HCT116 (cell line): ENCODE measurements around the gene KDM7A. TPM values are rescaled to one million over a fixed set of nuclear protein-coding genes. Genes with fewer than 3 reads are reported as not detected.

Source experiments
- ATAC-seq: fragments of 200-7000 bp; cut with Tn5 transposase; 2 replicates; pipeline ENCODE4 v1.9.1; 2020; ENCODE audit warnings: mild to moderate bottlenecking, moderate library complexity
- BruUV-seq: library from RNA; stranded (reverse); fragments of 400-500 nt; replicated peaks from 2 replicates; lab custom pipeline; 2021; lab: Mats Ljungman, UMichigan
- CTCF ChIA-PET: fragments of 300-600 bp; sonication (Branson Sonifier 250); formaldehyde crosslinking; loops from one replicate; lab custom pipeline; 2021; ENCODE audit warnings: antibody characterized with exemption; lab: Charles Lee
- POLR2A ChIA-PET: fragments of 300-600, 350-600 bp; sonication (Branson Sonifier 250); formaldehyde crosslinking; loops from one replicate; lab custom pipeline; 2021; ENCODE audit warnings: antibody characterized with exemption; lab: Charles Lee
- RAD21 ChIA-PET, 2 experiments: fragments of 300-600 bp; sonication (Branson Sonifier 250); formaldehyde crosslinking; loops; one replicate each; lab custom pipeline; 2023; ENCODE audit warnings: low total read pairs in 2 of 2; ENCODE audit not compliant: uncharacterized antibody in 2 of 2, unreplicated experiment in 2 of 2, low non-redundant PET in 1 of 2; lab: Charles Lee
- DNase-seq: peaks from one replicate; pipeline ENCODE4 v3.0.0-alpha.2; 2010; ENCODE audit warnings: low read depth, low spot score
- H2AFZ ChIP-seq: fragments of 200-600 bp; shearing (Covaris generic), sonication (generic); 2 replicates; pipeline ENCODE4 v1.6.1; 2017; ENCODE audit warnings: low read depth, mixed run types, mixed read lengths, antibody characterized with exemption, low read length; ENCODE audit not compliant: poor library complexity, severe bottlenecking
- H3K27ac ChIP-seq: 2 replicates; pipeline ENCODE4 v1.5.1; 2012; ENCODE audit warnings: low read depth, low read length
- H3K27me3 ChIP-seq: fragments of 200-600 bp; sonication (generic); 2 replicates; pipeline ENCODE4 v1.6.1; 2016; ENCODE audit warnings: mixed run types, low read length, mixed read lengths; ENCODE audit not compliant: insufficient read depth
- H3K36me3 ChIP-seq, 2 experiments: fragments of 200-500 bp in 1 of 2; fragments of 200-600 bp in 1 of 2; sonication (Bioruptor generic) in 1 of 2; sonication (generic) in 1 of 2; 2 replicates each; pipeline versions ENCODE4 v1.5.1 to v1.6.1; 2014 to 2016; ENCODE audit warnings: low read length in 2 of 2, inconsistent platforms in 1 of 2, mixed read lengths in 1 of 2, mixed run types in 1 of 2; ENCODE audit not compliant: insufficient read depth in 2 of 2, control insufficient read depth in 1 of 2
- H3K4me1 ChIP-seq, 2 experiments: fragments of 200-600 bp in 1 of 2; sonication (generic) in 1 of 2; 2 replicates each; pipeline versions ENCODE4 v1.5.1 to v1.6.1; 2012 to 2017; ENCODE audit warnings: low read length in 2 of 2, inconsistent platforms in 1 of 2, mild to moderate bottlenecking in 1 of 2, mixed read lengths in 1 of 2, mixed run types in 1 of 2, moderate library complexity in 1 of 2; ENCODE audit not compliant: insufficient read depth in 2 of 2, control insufficient read depth in 1 of 2
- H3K4me2 ChIP-seq: fragments of 200-600 bp; sonication (generic); 2 replicates; pipeline ENCODE4 v1.6.1; 2017; ENCODE audit warnings: mixed run types, low read length, mixed read lengths
- H3K4me3 ChIP-seq, 2 experiments: fragments of 200-600 bp in 1 of 2; sonication (generic) in 1 of 2; replicated peaks in 1 of 2; 2 replicates each; pipeline ENCODE4 v1.5.1; 2011 to 2016; ENCODE audit warnings: low read length in 2 of 2, control low read depth in 1 of 2, low read depth in 1 of 2, mild to moderate bottlenecking in 1 of 2, mixed read lengths in 1 of 2, mixed run types in 1 of 2
- H3K79me2 ChIP-seq: fragments of 200-600 bp; sonication (generic); 2 replicates; pipeline ENCODE4 v1.6.1; 2017; ENCODE audit warnings: mild to moderate bottlenecking, mixed run types, low read length, moderate library complexity, mixed read lengths; ENCODE audit not compliant: insufficient read depth
- H3K9ac ChIP-seq: fragments of 200-600 bp; sonication (generic); 2 replicates; pipeline ENCODE4 v1.6.1; 2016; ENCODE audit warnings: low read length, mixed read lengths
- H3K9me2 ChIP-seq: fragments of 200-600 bp; sonication (generic), shearing (Covaris generic); 2 replicates; pipeline ENCODE4 v1.6.1; 2017; ENCODE audit warnings: mixed run types, mild to moderate bottlenecking, moderate library complexity; ENCODE audit not compliant: insufficient read depth
- H3K9me3 ChIP-seq, 2 experiments: fragments of 200-500 bp in 1 of 2; fragments of 200-600 bp in 1 of 2; sonication (Bioruptor generic) in 1 of 2; sonication (generic) in 1 of 2; 2 replicates each; pipeline ENCODE4 v1.6.1; 2014 to 2017; ENCODE audit warnings: low read length in 2 of 2, mixed read lengths in 2 of 2, inconsistent platforms in 1 of 2, low read depth in 1 of 2, mild to moderate bottlenecking in 1 of 2, mixed run types in 1 of 2, moderate library complexity in 1 of 2; ENCODE audit not compliant: control insufficient read depth in 1 of 2, insufficient read depth in 1 of 2
- H4K20me1 ChIP-seq: fragments of 200-600 bp; sonication (generic), shearing (Covaris generic); 2 replicates; pipeline ENCODE4 v1.6.1; 2017; ENCODE audit warnings: mixed run types, mild to moderate bottlenecking, moderate library complexity; ENCODE audit not compliant: insufficient read depth
- ATF3 ChIP-seq: IDR thresholded peaks from 2 replicates; pipeline ENCODE4 v1.6.1; 2012
- CBX3 ChIP-seq: IDR thresholded peaks from 2 replicates; pipeline ENCODE4 v1.6.1; 2012; ENCODE audit warnings: low read depth
- CTCF ChIP-seq, 3 experiments: fragments of 200-600 bp in 1 of 3; sonication (generic) in 1 of 3; IDR thresholded peaks in 2 of 3; conservative IDR thresholded peaks in 1 of 3; 2 replicates each; pipeline ENCODE4 v1.5.1; 2012 to 2017; ENCODE audit warnings: low read depth in 2 of 3, low read length in 2 of 3, antibody characterized with exemption in 1 of 3, borderline replicate concordance in 1 of 3, control low read depth in 1 of 3, mild to moderate bottlenecking in 1 of 3, mixed read lengths in 1 of 3, mixed run types in 1 of 3, moderate library complexity in 1 of 3; ENCODE audit not compliant: insufficient read depth in 1 of 3
- ELF1 ChIP-seq: IDR thresholded peaks from 2 replicates; pipeline ENCODE4 v1.6.1; 2012; ENCODE audit warnings: low read depth, borderline replicate concordance
- EZH2 ChIP-seq: fragments of 200-600 bp; sonication (generic); IDR thresholded peaks from 2 replicates; pipeline ENCODE4 v1.6.1; 2017; ENCODE audit warnings: antibody characterized with exemption, mixed run types
- EZH2phosphoT487 ChIP-seq: fragments of 200-600 bp; IDR thresholded peaks from 2 replicates; pipeline ENCODE4 v1.6.1; 2018; ENCODE audit warnings: antibody characterized with exemption, borderline replicate concordance
- FOSL1 ChIP-seq: IDR thresholded peaks from 2 replicates; pipeline ENCODE4 v1.6.1; 2012; ENCODE audit warnings: low read depth
- JUND ChIP-seq: IDR thresholded peaks from 2 replicates; pipeline ENCODE4 v1.6.1; 2012
- MAX ChIP-seq: IDR thresholded peaks from 2 replicates; pipeline ENCODE4 v1.6.1; 2012
- POLR2A ChIP-seq: IDR thresholded peaks from 2 replicates; pipeline ENCODE4 v1.7.0; 2011; ENCODE audit warnings: borderline replicate concordance; ENCODE audit not compliant: insufficient read depth, insufficient read length; ENCODE audit errors: extremely low read depth
- POLR2AphosphoS5 ChIP-seq: IDR thresholded peaks from 2 replicates; pipeline ENCODE4 v1.6.1; 2011; ENCODE audit warnings: mild to moderate bottlenecking, low read depth, low read length, moderate library complexity
- RAD21 ChIP-seq: IDR thresholded peaks from 2 replicates; pipeline ENCODE4 v1.6.1; 2012; ENCODE audit warnings: low read depth, mild to moderate bottlenecking
- SIN3A ChIP-seq: IDR thresholded peaks from 2 replicates; pipeline ENCODE4 v1.6.1; 2012; ENCODE audit warnings: low read depth
- SP1 ChIP-seq: IDR thresholded peaks from 2 replicates; pipeline ENCODE4 v1.6.1; 2012; ENCODE audit warnings: low read depth
- SRF ChIP-seq: IDR thresholded peaks from 2 replicates; pipeline ENCODE4 v1.6.1; 2012; ENCODE audit warnings: low read depth
- TCF7L2 ChIP-seq: IDR thresholded peaks from 2 replicates; pipeline ENCODE4 v1.7.0; 2011; ENCODE audit warnings: borderline replicate concordance, inconsistent platforms; ENCODE audit not compliant: insufficient read depth, insufficient read length; ENCODE audit errors: extremely low read depth
- YY1 ChIP-seq: IDR thresholded peaks from 2 replicates; pipeline ENCODE4 v1.6.1; 2011; ENCODE audit warnings: low read length, low read depth, moderate library complexity, mild to moderate bottlenecking; ENCODE audit not compliant: insufficient replicate concordance; ENCODE audit errors: extremely low read depth
- ZBTB33 ChIP-seq: IDR thresholded peaks from 2 replicates; pipeline ENCODE4 v1.6.1; 2011; ENCODE audit warnings: mild to moderate bottlenecking, low read length, moderate library complexity; ENCODE audit not compliant: insufficient replicate concordance; ENCODE audit errors: extremely low read depth
- ZNF274 ChIP-seq: fragments of 200-500 bp; sonication (Bioruptor generic); IDR thresholded peaks from 2 replicates; pipeline ENCODE4 v1.6.1; 2014; ENCODE audit warnings: mild to moderate bottlenecking, low read depth, low read length, inconsistent platforms
- intact Hi-C: fragments of 100-400 bp; cut with micrococcal nuclease; formaldehyde crosslinking; loops from 2 replicates; pipeline ENCODE4 v1.10.0; 2022
- total RNA-seq: library from RNA; stranded (reverse); gene quantifications from one replicate; pipeline ENCODE4 v1.2.1, GENCODE V29; 2021; ENCODE audit not compliant: unreplicated experiment

KDM7A gene
- total RNA-seq, 1 experiment from 2014 or later, result 11.6 TPM

- BruUV-seq, result TSS peak; percentile 7
- ChIA-PET CTCF (no interaction called here), RAD21 (no interaction called here), POLR2A (no interaction called here)
- Histone ChIP-seq H2AFZ (no peak overlapping the region), H3K27ac (no peak overlapping the region), H3K4me1 (no peaks in the 10 kb centered on the region), H3K9me2 (no peaks in the 10 kb centered on the region), H3K4me2 (no peak overlapping the region), H3K79me2 (no peaks in the 10 kb centered on the region), H3K36me3 (no peaks in the 10 kb centered on the region), H3K27me3 (no peaks in the 10 kb centered on the region), H3K4me3 (no peak overlapping the region), H4K20me1 (no peaks in the 10 kb centered on the region), H3K9ac (no peak overlapping the region), H3K9me3 (no peaks in the 10 kb centered on the region)
- intact Hi-C loops, result no loop called here
- ATAC-seq, result no peak
- no peak for DNase-seq
- TF ChIP-seq POLR2AphosphoS5 (no peak), ELF1 (no peak), CTCF (IDR thresholded peaks at IDR 0.05 in 2 of 3, conservative IDR thresholded peaks at IDR 0.05 in 1 of 3; ENCODE audit: borderline replicate concordance in 1 of 3, insufficient read depth in 1 of 3, low read depth in 2 of 3, low read length in 2 of 3) (no peak), ATF3 (no peak), EZH2phosphoT487 (no peak), FOSL1 (no peak), POLR2A (no peak), CBX3 (no peak), ZBTB33 (no peak), JUND (no peak), YY1 (no peak), RAD21 (no peak), SRF (no peak), TCF7L2 (no peak), EZH2 (no peak), MAX (no peak), ZNF274 (no peak), SIN3A (no peak), SP1 (no peak)
Observed at GRCh38 chr7:140126435-140127034, 50.2 kb downstream of the KDM7A start.
